SU-DHL-6 (cell line): Measurements from ENCODE around the gene PDZD2.

ENCODE experiments used
- EZH2phosphoT487 ChIP-seq: fragments of 200-600 bp; sonication (generic), shearing (Covaris generic); conservative IDR thresholded peaks from 2 replicates; pipeline ENCODE4 v1.6.1; 2018; ENCODE audit warnings: mild to moderate bottlenecking, antibody characterized with exemption, low read length, moderate library complexity, mixed read lengths
- TF ChIP-seq, protein P1 (sequence below): fragments of 200-600 bp; sonication (generic); IDR thresholded peaks from one replicate; pipeline ENCODE4 v1.5.1; 2017; ENCODE audit warnings: antibody characterized with exemption, mild to moderate bottlenecking, low read length, moderate library complexity; ENCODE audit not compliant: insufficient read depth, poor library complexity, severe bottlenecking

DNA sequence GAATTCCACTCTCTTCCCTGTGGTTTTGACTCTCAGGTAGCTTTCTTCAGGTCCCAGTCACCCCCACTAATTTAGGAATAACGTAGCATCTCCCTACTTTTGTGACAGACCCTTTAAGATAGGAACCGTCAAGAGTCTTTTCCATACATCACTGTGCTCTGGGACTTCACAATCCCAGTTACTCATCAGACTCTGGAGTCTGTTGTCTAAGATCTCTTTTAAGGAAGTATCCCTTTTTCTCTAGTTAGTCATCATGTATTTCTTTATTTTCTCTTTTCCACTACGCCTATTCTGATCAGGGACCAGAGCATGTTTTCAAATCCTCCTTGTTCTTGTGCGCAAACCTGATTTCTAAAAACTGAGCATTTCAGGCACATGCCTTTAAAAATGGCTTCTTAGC is 392.2 kb downstream of the PDZD2 start:
- TF ChIP-seq, protein P1, sequence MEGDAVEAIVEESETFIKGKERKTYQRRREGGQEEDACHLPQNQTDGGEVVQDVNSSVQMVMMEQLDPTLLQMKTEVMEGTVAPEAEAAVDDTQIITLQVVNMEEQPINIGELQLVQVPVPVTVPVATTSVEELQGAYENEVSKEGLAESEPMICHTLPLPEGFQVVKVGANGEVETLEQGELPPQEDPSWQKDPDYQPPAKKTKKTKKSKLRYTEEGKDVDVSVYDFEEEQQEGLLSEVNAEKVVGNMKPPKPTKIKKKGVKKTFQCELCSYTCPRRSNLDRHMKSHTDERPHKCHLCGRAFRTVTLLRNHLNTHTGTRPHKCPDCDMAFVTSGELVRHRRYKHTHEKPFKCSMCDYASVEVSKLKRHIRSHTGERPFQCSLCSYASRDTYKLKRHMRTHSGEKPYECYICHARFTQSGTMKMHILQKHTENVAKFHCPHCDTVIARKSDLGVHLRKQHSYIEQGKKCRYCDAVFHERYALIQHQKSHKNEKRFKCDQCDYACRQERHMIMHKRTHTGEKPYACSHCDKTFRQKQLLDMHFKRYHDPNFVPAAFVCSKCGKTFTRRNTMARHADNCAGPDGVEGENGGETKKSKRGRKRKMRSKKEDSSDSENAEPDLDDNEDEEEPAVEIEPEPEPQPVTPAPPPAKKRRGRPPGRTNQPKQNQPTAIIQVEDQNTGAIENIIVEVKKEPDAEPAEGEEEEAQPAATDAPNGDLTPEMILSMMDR = no peak
- TF ChIP-seq EZH2phosphoT487 = no peak
